Upper lobe of left lung (tissue), 6 donors: Measurements from ENCODE around the gene CFC1. TPM values are rescaled to one million over a fixed set of nuclear protein-coding genes. Genes with fewer than 3 reads are reported as not detected.
"Not testable (repeated sequence)": the region's sequence is repeated elsewhere in the genome, so short reads cannot be mapped to it uniquely, and the experiment has no call there.

ENCODE experiments used
- ATAC-seq, 2 donors: fragments of 200-7000 bp; cut with Tn5 transposase; one replicate each; pipeline ENCODE4 v1.9.1; 2022; ENCODE audit warnings: mild to moderate bottlenecking in 2 of 2, moderate library complexity in 2 of 2; ENCODE audit not compliant: low FRiP score in 2 of 2
- DNase-seq, 2 donors: peaks; one replicate each; pipeline ENCODE4 v3.0.0-alpha.2; 2019 to 2020
- H3K27ac ChIP-seq, 4 donors: fragments of 200-600 bp; sonication (generic); one replicate each; pipeline ENCODE4 v1.5.1; 2016 to 2019
- H3K27me3 ChIP-seq, 4 donors: fragments of 200-600 bp; sonication (generic); one replicate each; pipeline ENCODE4 v1.5.1; 2017 to 2019
- H3K36me3 ChIP-seq, 4 donors: fragments of 200-600 bp; sonication (generic); one replicate each; pipeline ENCODE4 v1.5.1; 2016 to 2019
- H3K4me1 ChIP-seq, 4 donors: fragments of 200-600 bp; sonication (generic); one replicate each; pipeline ENCODE4 v1.5.1; 2018 to 2019
- H3K4me3 ChIP-seq, 4 donors: fragments of 200-600 bp; sonication (generic); one replicate each; pipeline ENCODE4 v1.5.1; 2017 to 2019; ENCODE audit warnings: mild to moderate bottlenecking in 2 of 4, moderate library complexity in 1 of 4
- H3K9me3 ChIP-seq, 4 donors: fragments of 200-600 bp; sonication (generic); one replicate each; pipeline ENCODE4 v1.5.1; 2018 to 2019
- WGBS, 2 donors: methylation state at CpG; one replicate each; pipeline ENCODE4 v1.1.5; 2017 to 2018; 5-methylcytosine and 5-hydroxymethylcytosine counted together
- total RNA-seq, 6 donors: library from RNA; depleted of rRNA in 4 of 6; stranded (reverse); fragments of >200 nt in 4 of 6; gene quantifications; one replicate each; pipeline versions ENCODE4 v1.1.0 to v1.2.1, GENCODE V29; 2016 to 2021
- donor health status: DM: no; HTN: no; CAD: no; lungs with moderate emphysema.
- donor health status: DM: no; HTN: yes; CAD: no; lungs with severe emphysema.

Gene CFC1
- total RNA-seq, 6 donors from 2014 or later, result 0.34 to 0.61 TPM; not detected in 4

- not testable (repeated sequence) for H3K9me3 ChIP-seq, H3K27me3 ChIP-seq, H3K36me3 ChIP-seq, H3K4me1 ChIP-seq, H3K27ac ChIP-seq, H3K4me3 ChIP-seq
- DNase-seq (peak in 1 of 2 donors; percentile 62), ATAC-seq (peak in 1 of 2 donors; percentile 50)
- WGBS, 2 donors, result 79% methylated on average over 3 of the region's 6 CpGs; no CpG with 5 or more reads in 1 of the 2 donors
Observed at GRCh38 chr2:130596757-130597156, 2.6 kb downstream of the CFC1 start.

- WGBS, 2 donors, result 85% methylated on average over 3 of the region's 4 CpGs; no CpG with 5 or more reads in 1 of the 2 donors
- not testable (repeated sequence) for H3K4me3 ChIP-seq, H3K9me3 ChIP-seq, H3K4me1 ChIP-seq, H3K36me3 ChIP-seq, H3K27ac ChIP-seq, H3K27me3 ChIP-seq
- DNase-seq (peak in 1 of 2 donors; percentile 8), ATAC-seq (peak; percentile 2 to 52)
Observed at GRCh38 chr2:130594011-130594410, 5.4 kb downstream of the CFC1 start.

GRCh38 chr2:130592791-130593414, 6.5 kb downstream of the CFC1 start:
- not testable (repeated sequence) for H3K9me3 ChIP-seq, H3K4me3 ChIP-seq, H3K4me1 ChIP-seq, DNase-seq, ATAC-seq, H3K27me3 ChIP-seq, H3K36me3 ChIP-seq, H3K27ac ChIP-seq
- WGBS, 2 donors, result 45 to 53% methylated on average over 8 of the region's 40 CpGs

- H3K4me1 ChIP-seq, H3K4me3 ChIP-seq, H3K27ac ChIP-seq, H3K9me3 ChIP-seq, H3K36me3 ChIP-seq, H3K27me3 ChIP-seq, DNase-seq: not testable (repeated sequence)
- ATAC-seq, result peak; percentile 20 to 24
- 6 to 27% methylated on average over 4 to 7 of the region's 7 CpGs for WGBS, 2 donors
Observed at GRCh38 chr2:130590842-130591359, 8.5 kb downstream of the CFC1 start.

- not testable (repeated sequence) for DNase-seq, H3K9me3 ChIP-seq, H3K36me3 ChIP-seq, H3K4me3 ChIP-seq, H3K27me3 ChIP-seq, H3K27ac ChIP-seq, H3K4me1 ChIP-seq
- WGBS, 2 donors, result 24 to 49% methylated on average over 4 to 5 of the region's 8 CpGs
- ATAC-seq, result peak in 1 of 2 donors; percentile 2
Observed at GRCh38 chr2:130590170-130590841, 9.1 kb downstream of the CFC1 start.

- H3K9me3 ChIP-seq, H3K36me3 ChIP-seq, H3K27me3 ChIP-seq, ATAC-seq, H3K4me1 ChIP-seq, DNase-seq, H3K4me3 ChIP-seq, H3K27ac ChIP-seq: not testable (repeated sequence)
- WGBS, 2 donors, result 78 to 80% methylated on average over 1 of the region's 11 CpGs
Observed at GRCh38 chr2:130588688-130589458, 10.5 kb downstream of the CFC1 start.

- ATAC-seq, H3K27ac ChIP-seq, H3K36me3 ChIP-seq, H3K9me3 ChIP-seq, H3K27me3 ChIP-seq, DNase-seq, H3K4me1 ChIP-seq, H3K4me3 ChIP-seq: not testable (repeated sequence)
- 92 to 100% methylated on average over 2 of the region's 4 CpGs for WGBS, 2 donors
Observed at GRCh38 chr2:130584726-130585125, 14.6 kb downstream of the CFC1 start.

- not testable (repeated sequence) for H3K4me3 ChIP-seq, DNase-seq, ATAC-seq, H3K27ac ChIP-seq, H3K36me3 ChIP-seq, H3K27me3 ChIP-seq, H3K9me3 ChIP-seq, H3K4me1 ChIP-seq
- WGBS, 2 donors, result 57 to 67% methylated on average over 5 of the region's 7 CpGs
Observed at GRCh38 chr2:130583582-130583981, 15.8 kb downstream of the CFC1 start.

GRCh38 chr2:130582970-130583369, 16.4 kb downstream of the CFC1 start:
- H3K27me3 ChIP-seq, H3K9me3 ChIP-seq, H3K4me1 ChIP-seq, H3K4me3 ChIP-seq, H3K27ac ChIP-seq, H3K36me3 ChIP-seq: not testable (repeated sequence)
- whole genome bisulfite sequencing, 2 donors, result 40 to 60% methylated on average over 1 of the region's 7 CpGs
- ATAC-seq (peak in 1 of 2 donors; percentile 4), DNase-seq (peak in 1 of 2 donors; percentile 33)

GRCh38 chr2:130581491-130581890, 17.9 kb downstream of the CFC1 start:
- DNase-seq, result peak in 1 of 2 donors; percentile 15
- not testable (repeated sequence) for H3K27ac ChIP-seq, H3K27me3 ChIP-seq, H3K4me1 ChIP-seq, H3K9me3 ChIP-seq, ATAC-seq, H3K4me3 ChIP-seq, H3K36me3 ChIP-seq
- 86% methylated on average over 1 of the region's 7 CpGs; no CpG with 5 or more reads in 1 of the 2 donors for WGBS, 2 donors

GRCh38 chr2:130579121-130579520, 20.3 kb downstream of the CFC1 start:
- ATAC-seq, H3K9me3 ChIP-seq, H3K4me1 ChIP-seq, H3K36me3 ChIP-seq, H3K27me3 ChIP-seq, H3K4me3 ChIP-seq, H3K27ac ChIP-seq: not testable (repeated sequence)
- peak in 1 of 2 donors; percentile 40 for DNase-seq
- WGBS, 2 donors, result 93 to 96% methylated on average over 5 of the region's 7 CpGs

GRCh38 chr2:130577559-130577958, 21.8 kb downstream of the CFC1 start:
- not testable (repeated sequence) for H3K27me3 ChIP-seq, H3K4me3 ChIP-seq, ATAC-seq, DNase-seq, H3K27ac ChIP-seq, H3K4me1 ChIP-seq, H3K36me3 ChIP-seq, H3K9me3 ChIP-seq
- WGBS, 2 donors, result no CpG with 5 or more reads among the region's 4 CpGs
